RKO (cell line): ENCODE data around the gene PRSS48.
A peak's percentile ranks its signal among the peaks of the same experiment; 100 is the strongest.
"Not testable (repeated sequence)": the region's sequence is repeated elsewhere in the genome, so short reads cannot be mapped to it uniquely, and the experiment has no call there.

Source experiments
- DNase-seq: peaks from one replicate; pipeline ENCODE4 v3.0.0-alpha.2; 2016; ENCODE audit warnings: low spot score

PRSS48 gene

GRCh38 chr4:151276787-151277562, at the start of gene PRSS48:
PRSS48 (plus strand) TSS chr4:151277161; CDS start chr4:151277173, 12 bp downstream.
- DNase-seq: peak; percentile 14

- no peak for DNase-seq
Observed at GRCh38 chr4:151227172-151227571, 49.8 kb upstream of the PRSS48 start.

GRCh38 chr4:151227731-151228130, 49.2 kb upstream of the PRSS48 start:
- peak; percentile 36 for DNase-seq

- DNase-seq: no peak
Observed at GRCh38 chr4:151228189-151229119, 48.5 kb upstream of the PRSS48 start.

GRCh38 chr4:151231915-151232595, 44.9 kb upstream of the PRSS48 start:
- no peak for DNase-seq

- no peak for DNase-seq
Observed at GRCh38 chr4:151233600-151233999, 43.4 kb upstream of the PRSS48 start.

GRCh38 chr4:151235373-151235772, 41.6 kb upstream of the PRSS48 start:
- DNase-seq: not testable (repeated sequence)

- no peak for DNase-seq
Observed at GRCh38 chr4:151236036-151236435, 40.9 kb upstream of the PRSS48 start.

- peak; percentile 10 for DNase-seq
Observed at GRCh38 chr4:151238477-151238876, 38.5 kb upstream of the PRSS48 start.

- no peak for DNase-seq
Observed at GRCh38 chr4:151239608-151240007, 37.4 kb upstream of the PRSS48 start.

- no peak for DNase-seq
Observed at GRCh38 chr4:151242305-151242704, 34.7 kb upstream of the PRSS48 start.

GRCh38 chr4:151246742-151247141, 30.2 kb upstream of the PRSS48 start:
- no peak for DNase-seq

- no peak for DNase-seq
Observed at GRCh38 chr4:151247395-151247794, 29.6 kb upstream of the PRSS48 start.

GRCh38 chr4:151248519-151248918, 28.4 kb upstream of the PRSS48 start:
- no peak for DNase-seq

GRCh38 chr4:151250706-151251105, 26.3 kb upstream of the PRSS48 start:
- DNase-seq: no peak

GRCh38 chr4:151251603-151252304, 25.2 kb upstream of the PRSS48 start:
- DNase-seq: no peak

- not testable (repeated sequence) for DNase-seq
Observed at GRCh38 chr4:151255226-151255625, 21.7 kb upstream of the PRSS48 start.

- DNase-seq: not testable (repeated sequence)
Observed at GRCh38 chr4:151255680-151256079, 21.3 kb upstream of the PRSS48 start.

GRCh38 chr4:151256134-151256533, 20.8 kb upstream of the PRSS48 start:
- no peak for DNase-seq

- no peak for DNase-seq
Observed at GRCh38 chr4:151257704-151258103, 19.3 kb upstream of the PRSS48 start.

- no peak for DNase-seq
Observed at GRCh38 chr4:151259752-151260151, 17.2 kb upstream of the PRSS48 start.

- peak; percentile 22 for DNase-seq
Observed at GRCh38 chr4:151260526-151260925, 16.4 kb upstream of the PRSS48 start.
